ENCODE data around the gene USP15.
"Not testable (repeated sequence)": the region's sequence is repeated elsewhere in the genome, so short reads cannot be mapped to it uniquely, and the experiment has no call there.

The USP15 gene

GRCh38 chr12:62347922-62348650 lies 87.9 kb downstream of the USP15 start:
- in situ Hi-C loops (cut with MboI; ENCODE audit: low pct_unique_long_range_greater_than_20kb, low sequenced_read_pairs) = no loop called here
- no peak for DNase-seq

GRCh38 chr12:62350554-62350953 lies 90.3 kb downstream of the USP15 start:
- no peak for DNase-seq
- in situ Hi-C loops (cut with MboI; ENCODE audit: low pct_unique_long_range_greater_than_20kb, low sequenced_read_pairs) = no loop called here

- DNase-seq = no peak
- in situ Hi-C loops (cut with MboI; ENCODE audit: low pct_unique_long_range_greater_than_20kb, low sequenced_read_pairs) = no loop called here
Measured at GRCh38 chr12:62351326-62351725, 91.1 kb downstream of the USP15 start.

GRCh38 chr12:62361048-62361447 lies 100.8 kb downstream of the USP15 start:
- in situ Hi-C loops (cut with MboI; ENCODE audit: low pct_unique_long_range_greater_than_20kb, low sequenced_read_pairs) = no loop called here
- no peak for DNase-seq

GRCh38 chr12:62363506-62363905 lies 103.3 kb downstream of the USP15 start:
- DNase-seq = no peak
- in situ Hi-C loops (cut with MboI; ENCODE audit: low pct_unique_long_range_greater_than_20kb, low sequenced_read_pairs) = no loop called here

GRCh38 chr12:62364697-62365096 lies 104.5 kb downstream of the USP15 start:
- in situ Hi-C loops (cut with MboI; ENCODE audit: low pct_unique_long_range_greater_than_20kb, low sequenced_read_pairs) = not testable (repeated sequence)

GRCh38 chr12:62365846-62366245 lies 105.6 kb downstream of the USP15 start:
- DNase-seq; in situ Hi-C loops (cut with MboI; ENCODE audit: low pct_unique_long_range_greater_than_20kb, low sequenced_read_pairs): not testable (repeated sequence)

More at GRCh38 chr12:62364697-62365096, 104.5 kb downstream of the USP15 start:
- DNase-seq = not testable (repeated sequence)

- in situ Hi-C loops (cut with MboI; ENCODE audit: low pct_unique_long_range_greater_than_20kb, low sequenced_read_pairs) = not testable (repeated sequence)
Measured at GRCh38 chr12:62368430-62369223, 108.4 kb downstream of the USP15 start.

GRCh38 chr12:62370189-62370588 lies 110.0 kb downstream of the USP15 start:
- no peak for DNase-seq
- in situ Hi-C loops (cut with MboI; ENCODE audit: low pct_unique_long_range_greater_than_20kb, low sequenced_read_pairs) = no loop called here

More at GRCh38 chr12:62368430-62369223, 108.4 kb downstream of the USP15 start:
- DNase-seq = not testable (repeated sequence)

- in situ Hi-C loops (cut with MboI; ENCODE audit: low pct_unique_long_range_greater_than_20kb, low sequenced_read_pairs) = no loop called here
- DNase-seq = no peak
Measured at GRCh38 chr12:62371661-62372060, 111.5 kb downstream of the USP15 start.

GRCh38 chr12:62372134-62372533 lies 111.9 kb downstream of the USP15 start:
- in situ Hi-C loops (cut with MboI; ENCODE audit: low pct_unique_long_range_greater_than_20kb, low sequenced_read_pairs) = no loop called here
- DNase-seq = no peak

- DNase-seq = no peak
- in situ Hi-C loops (cut with MboI; ENCODE audit: low pct_unique_long_range_greater_than_20kb, low sequenced_read_pairs) = no loop called here
Measured at GRCh38 chr12:62372825-62373224, 112.6 kb downstream of the USP15 start.

GRCh38 chr12:62375603-62376002 lies 115.4 kb downstream of the USP15 start:
- in situ Hi-C loops (cut with MboI; ENCODE audit: low pct_unique_long_range_greater_than_20kb, low sequenced_read_pairs) = no loop called here
- DNase-seq = peak; percentile 35

- DNase-seq = no peak
- in situ Hi-C loops (cut with MboI; ENCODE audit: low pct_unique_long_range_greater_than_20kb, low sequenced_read_pairs) = no loop called here
Measured at GRCh38 chr12:62379026-62379722, 119.0 kb downstream of the USP15 start.

GRCh38 chr12:62379723-62380045 lies 119.5 kb downstream of the USP15 start:
- in situ Hi-C loops (cut with MboI; ENCODE audit: low pct_unique_long_range_greater_than_20kb, low sequenced_read_pairs) = no loop called here

GRCh38 chr12:62382526-62382925 lies 122.3 kb downstream of the USP15 start:
- in situ Hi-C loops (cut with MboI; ENCODE audit: low pct_unique_long_range_greater_than_20kb, low sequenced_read_pairs) = no loop called here
- DNase-seq = no peak

More at GRCh38 chr12:62379723-62380045, 119.5 kb downstream of the USP15 start:
- no peak for DNase-seq

GRCh38 chr12:62396750-62397149 lies 136.5 kb downstream of the USP15 start:
- DNase-seq = no peak
- in situ Hi-C loops (cut with MboI; ENCODE audit: low pct_unique_long_range_greater_than_20kb, low sequenced_read_pairs) = no loop called here

GRCh38 chr12:62400135-62400534 lies 139.9 kb downstream of the USP15 start:
- in situ Hi-C loops (cut with MboI; ENCODE audit: low pct_unique_long_range_greater_than_20kb, low sequenced_read_pairs) = no loop called here
- DNase-seq = no peak

GRCh38 chr12:62401631-62402030 lies 141.4 kb downstream of the USP15 start:
- in situ Hi-C loops (cut with MboI; ENCODE audit: low pct_unique_long_range_greater_than_20kb, low sequenced_read_pairs) = no loop called here
- no peak for DNase-seq

GRCh38 chr12:62403031-62403430 lies 142.8 kb downstream of the USP15 start:
- in situ Hi-C loops (cut with MboI; ENCODE audit: low pct_unique_long_range_greater_than_20kb, low sequenced_read_pairs) = no loop called here
- DNase-seq = no peak

All from KBM-7 (cell line).